ENCODE results near the gene OSBPL3.

The OSBPL3 gene

GRCh38 chr7:24959735-24960485 lies 20.1 kb downstream of the OSBPL3 start:
- Histone ChIP-seq H3K9me3 (ENCODE audit: control insufficient read depth in 2 of 2, low read length in 2 of 2) (no peaks in the 10 kb centered on the region), H3K36me3 (ENCODE audit: control insufficient read depth in 2 of 2, insufficient read depth in 2 of 2, low read length in 2 of 2) (no peaks in the 10 kb centered on the region), H3K4me3 (ENCODE audit: low read length in 2 of 2) (no peak overlapping the region), H3K27me3 (ENCODE audit: control insufficient read depth in 2 of 2, insufficient read depth in 2 of 2, low read length in 2 of 2) (no peaks in the 10 kb centered on the region), H3K4me1 (ENCODE audit: control insufficient read depth in 2 of 2, insufficient read depth in 2 of 2, low read length in 2 of 2) (peaks cover 0 to 3% of the 10 kb centered on the region in 2 donors), H3K27ac (ENCODE audit: low read depth in 2 of 2, low read length in 2 of 2) (no peak overlapping the region), H3K9ac (ENCODE audit: low read depth in 1 of 2, low read length in 2 of 2) (no peak overlapping the region)

- H3K9me3 ChIP-seq (ENCODE audit: control insufficient read depth in 2 of 2, low read length in 2 of 2), result no peaks in the 10 kb centered on the region
- no peak overlapping the region for H3K27ac ChIP-seq (ENCODE audit: low read depth in 2 of 2, low read length in 2 of 2)
- H3K4me1 ChIP-seq (ENCODE audit: control insufficient read depth in 2 of 2, insufficient read depth in 2 of 2, low read length in 2 of 2), result peaks cover 0 to 2% of the 10 kb centered on the region in 2 donors
- no peaks in the 10 kb centered on the region for H3K36me3 ChIP-seq (ENCODE audit: control insufficient read depth in 2 of 2, insufficient read depth in 2 of 2, low read length in 2 of 2)
- no peaks in the 10 kb centered on the region for H3K27me3 ChIP-seq (ENCODE audit: control insufficient read depth in 2 of 2, insufficient read depth in 2 of 2, low read length in 2 of 2)
- no peak overlapping the region for H3K9ac ChIP-seq (ENCODE audit: low read depth in 1 of 2, low read length in 2 of 2)
- no peak overlapping the region for H3K4me3 ChIP-seq (ENCODE audit: low read length in 2 of 2)
These were observed 21.6 kb downstream of the OSBPL3 start for GRCh38 chr7:24958399-24958798.

GRCh38 chr7:24956021-24956420 lies 24.0 kb downstream of the OSBPL3 start:
- Histone ChIP-seq H3K36me3 (ENCODE audit: control insufficient read depth in 2 of 2, insufficient read depth in 2 of 2, low read length in 2 of 2) (no peaks in the 10 kb centered on the region), H3K27me3 (ENCODE audit: control insufficient read depth in 2 of 2, insufficient read depth in 2 of 2, low read length in 2 of 2) (no peaks in the 10 kb centered on the region), H3K9ac (ENCODE audit: low read depth in 1 of 2, low read length in 2 of 2) (no peak overlapping the region), H3K4me1 (ENCODE audit: control insufficient read depth in 2 of 2, insufficient read depth in 2 of 2, low read length in 2 of 2) (no peaks in the 10 kb centered on the region), H3K4me3 (ENCODE audit: low read length in 2 of 2) (no peak overlapping the region), H3K9me3 (ENCODE audit: control insufficient read depth in 2 of 2, low read length in 2 of 2) (no peaks in the 10 kb centered on the region), H3K27ac (ENCODE audit: low read depth in 2 of 2, low read length in 2 of 2) (no peak overlapping the region)

GRCh38 chr7:24955313-24955712 lies 24.7 kb downstream of the OSBPL3 start:
- no peaks in the 10 kb centered on the region for H3K4me1 ChIP-seq (ENCODE audit: control insufficient read depth in 2 of 2, insufficient read depth in 2 of 2, low read length in 2 of 2)
- H3K27me3 ChIP-seq (ENCODE audit: control insufficient read depth in 2 of 2, insufficient read depth in 2 of 2, low read length in 2 of 2), result no peaks in the 10 kb centered on the region
- no peak overlapping the region for H3K27ac ChIP-seq (ENCODE audit: low read depth in 2 of 2, low read length in 2 of 2)
- H3K36me3 ChIP-seq (ENCODE audit: control insufficient read depth in 2 of 2, insufficient read depth in 2 of 2, low read length in 2 of 2), result no peaks in the 10 kb centered on the region
- H3K4me3 ChIP-seq (ENCODE audit: low read length in 2 of 2), result no peak overlapping the region
- H3K9me3 ChIP-seq (ENCODE audit: control insufficient read depth in 2 of 2, low read length in 2 of 2), result no peaks in the 10 kb centered on the region
- H3K9ac ChIP-seq (ENCODE audit: low read depth in 1 of 2, low read length in 2 of 2), result no peak overlapping the region

GRCh38 chr7:24952464-24952863 lies 27.5 kb downstream of the OSBPL3 start:
- no peaks in the 10 kb centered on the region for H3K36me3 ChIP-seq (ENCODE audit: control insufficient read depth in 2 of 2, insufficient read depth in 2 of 2, low read length in 2 of 2)
- no peak overlapping the region for H3K27ac ChIP-seq (ENCODE audit: low read depth in 2 of 2, low read length in 2 of 2)
- no peak overlapping the region for H3K9ac ChIP-seq (ENCODE audit: low read depth in 1 of 2, low read length in 2 of 2)
- H3K4me3 ChIP-seq (ENCODE audit: low read length in 2 of 2), result no peak overlapping the region
- no peaks in the 10 kb centered on the region for H3K27me3 ChIP-seq (ENCODE audit: control insufficient read depth in 2 of 2, insufficient read depth in 2 of 2, low read length in 2 of 2)
- H3K4me1 ChIP-seq (ENCODE audit: control insufficient read depth in 2 of 2, insufficient read depth in 2 of 2, low read length in 2 of 2), result no peaks in the 10 kb centered on the region
- H3K9me3 ChIP-seq (ENCODE audit: control insufficient read depth in 2 of 2, low read length in 2 of 2), result no peaks in the 10 kb centered on the region

- no peaks in the 10 kb centered on the region for H3K27me3 ChIP-seq (ENCODE audit: control insufficient read depth in 2 of 2, insufficient read depth in 2 of 2, low read length in 2 of 2)
- H3K4me3 ChIP-seq (ENCODE audit: low read length in 2 of 2), result no peak overlapping the region
- H3K27ac ChIP-seq (ENCODE audit: low read depth in 2 of 2, low read length in 2 of 2), result no peak overlapping the region
- H3K4me1 ChIP-seq (ENCODE audit: control insufficient read depth in 2 of 2, insufficient read depth in 2 of 2, low read length in 2 of 2), result no peaks in the 10 kb centered on the region
- H3K36me3 ChIP-seq (ENCODE audit: control insufficient read depth in 2 of 2, insufficient read depth in 2 of 2, low read length in 2 of 2), result no peaks in the 10 kb centered on the region
- H3K9ac ChIP-seq (ENCODE audit: low read depth in 1 of 2, low read length in 2 of 2), result no peak overlapping the region
- no peaks in the 10 kb centered on the region for H3K9me3 ChIP-seq (ENCODE audit: control insufficient read depth in 2 of 2, low read length in 2 of 2)
These were observed 28.5 kb downstream of the OSBPL3 start for GRCh38 chr7:24951441-24951980.

- H3K4me1 ChIP-seq (ENCODE audit: control insufficient read depth in 2 of 2, insufficient read depth in 2 of 2, low read length in 2 of 2), result no peaks in the 10 kb centered on the region
- no peaks in the 10 kb centered on the region for H3K27me3 ChIP-seq (ENCODE audit: control insufficient read depth in 2 of 2, insufficient read depth in 2 of 2, low read length in 2 of 2)
- no peak overlapping the region for H3K27ac ChIP-seq (ENCODE audit: low read depth in 2 of 2, low read length in 2 of 2)
- no peak overlapping the region for H3K4me3 ChIP-seq (ENCODE audit: low read length in 2 of 2)
- H3K36me3 ChIP-seq (ENCODE audit: control insufficient read depth in 2 of 2, insufficient read depth in 2 of 2, low read length in 2 of 2), result no peaks in the 10 kb centered on the region
- H3K9ac ChIP-seq (ENCODE audit: low read depth in 1 of 2, low read length in 2 of 2), result no peak overlapping the region
- H3K9me3 ChIP-seq (ENCODE audit: control insufficient read depth in 2 of 2, low read length in 2 of 2), result no peaks in the 10 kb centered on the region
These were observed 30.1 kb downstream of the OSBPL3 start for GRCh38 chr7:24949884-24950283.

- H3K4me1 ChIP-seq (ENCODE audit: control insufficient read depth in 2 of 2, insufficient read depth in 2 of 2, low read length in 2 of 2), result no peaks in the 10 kb centered on the region
- no peaks in the 10 kb centered on the region for H3K36me3 ChIP-seq (ENCODE audit: control insufficient read depth in 2 of 2, insufficient read depth in 2 of 2, low read length in 2 of 2)
- no peak overlapping the region for H3K27ac ChIP-seq (ENCODE audit: low read depth in 2 of 2, low read length in 2 of 2)
- no peak overlapping the region for H3K4me3 ChIP-seq (ENCODE audit: low read length in 2 of 2)
- no peaks in the 10 kb centered on the region for H3K9me3 ChIP-seq (ENCODE audit: control insufficient read depth in 2 of 2, low read length in 2 of 2)
- no peaks in the 10 kb centered on the region for H3K27me3 ChIP-seq (ENCODE audit: control insufficient read depth in 2 of 2, insufficient read depth in 2 of 2, low read length in 2 of 2)
- no peak overlapping the region for H3K9ac ChIP-seq (ENCODE audit: low read depth in 1 of 2, low read length in 2 of 2)
These were observed 31.2 kb downstream of the OSBPL3 start for GRCh38 chr7:24948739-24949138.

GRCh38 chr7:24946467-24946866 lies 33.5 kb downstream of the OSBPL3 start:
- no peak overlapping the region for H3K27ac ChIP-seq (ENCODE audit: low read depth in 2 of 2, low read length in 2 of 2)
- H3K4me3 ChIP-seq (ENCODE audit: low read length in 2 of 2), result no peak overlapping the region
- H3K36me3 ChIP-seq (ENCODE audit: control insufficient read depth in 2 of 2, insufficient read depth in 2 of 2, low read length in 2 of 2), result no peaks in the 10 kb centered on the region
- H3K27me3 ChIP-seq (ENCODE audit: control insufficient read depth in 2 of 2, insufficient read depth in 2 of 2, low read length in 2 of 2), result no peaks in the 10 kb centered on the region
- no peaks in the 10 kb centered on the region for H3K4me1 ChIP-seq (ENCODE audit: control insufficient read depth in 2 of 2, insufficient read depth in 2 of 2, low read length in 2 of 2)
- H3K9me3 ChIP-seq (ENCODE audit: control insufficient read depth in 2 of 2, low read length in 2 of 2), result no peaks in the 10 kb centered on the region
- no peak overlapping the region for H3K9ac ChIP-seq (ENCODE audit: low read depth in 1 of 2, low read length in 2 of 2)

GRCh38 chr7:24945899-24946298 lies 34.1 kb downstream of the OSBPL3 start:
- H3K9me3 ChIP-seq (ENCODE audit: control insufficient read depth in 2 of 2, low read length in 2 of 2), result no peaks in the 10 kb centered on the region
- H3K36me3 ChIP-seq (ENCODE audit: control insufficient read depth in 2 of 2, insufficient read depth in 2 of 2, low read length in 2 of 2), result no peaks in the 10 kb centered on the region
- H3K27me3 ChIP-seq (ENCODE audit: control insufficient read depth in 2 of 2, insufficient read depth in 2 of 2, low read length in 2 of 2), result no peaks in the 10 kb centered on the region
- H3K27ac ChIP-seq (ENCODE audit: low read depth in 2 of 2, low read length in 2 of 2), result no peak overlapping the region
- no peak overlapping the region for H3K9ac ChIP-seq (ENCODE audit: low read depth in 1 of 2, low read length in 2 of 2)
- no peak overlapping the region for H3K4me3 ChIP-seq (ENCODE audit: low read length in 2 of 2)
- no peaks in the 10 kb centered on the region for H3K4me1 ChIP-seq (ENCODE audit: control insufficient read depth in 2 of 2, insufficient read depth in 2 of 2, low read length in 2 of 2)

Data from mucosa of rectum (tissue), 2 donors.